Loucy (cell line): ENCODE measurements around the gene USP17L18.
"Not testable (repeated sequence)": the region's sequence is repeated elsewhere in the genome, so short reads cannot be mapped to it uniquely, and the experiment has no call there.

Experiments
- CTCF ChIP-seq: fragments of 200-600 bp; sonication (generic); conservative IDR thresholded peaks from 2 replicates; pipeline ENCODE4 v1.5.1; 2014; ENCODE audit warnings: mild to moderate bottlenecking, antibody characterized with exemption, low read length
- EZH2phosphoT487 ChIP-seq: fragments of 200-600 bp; IDR thresholded peaks from 2 replicates; pipeline ENCODE4 v1.6.1; 2018; ENCODE audit warnings: antibody characterized with exemption, mild to moderate bottlenecking, moderate library complexity, borderline replicate concordance

- TF ChIP-seq CTCF, EZH2phosphoT487: not testable (repeated sequence)
These were observed 33.7 kb upstream of the USP17L18 start for GRCh38 chr4:9214701-9215100.
